OCI-LY3 (cell line): ENCODE results near the gene TMEM164.

Experiments
- EZH2phosphoT487 ChIP-seq: fragments of 200-600 bp; shearing (Covaris generic); IDR thresholded peaks from 2 replicates; pipeline ENCODE4 v1.6.1; 2018; ENCODE audit warnings: antibody characterized with exemption, mixed run types, low read depth
- TF ChIP-seq, protein P1 (sequence below): fragments of 200-600, 300-600 bp; sonication (generic); IDR thresholded peaks from 2 replicates; pipeline ENCODE4 v1.5.1; 2014; ENCODE audit warnings: antibody characterized with exemption, low read length, low read depth

DNA sequence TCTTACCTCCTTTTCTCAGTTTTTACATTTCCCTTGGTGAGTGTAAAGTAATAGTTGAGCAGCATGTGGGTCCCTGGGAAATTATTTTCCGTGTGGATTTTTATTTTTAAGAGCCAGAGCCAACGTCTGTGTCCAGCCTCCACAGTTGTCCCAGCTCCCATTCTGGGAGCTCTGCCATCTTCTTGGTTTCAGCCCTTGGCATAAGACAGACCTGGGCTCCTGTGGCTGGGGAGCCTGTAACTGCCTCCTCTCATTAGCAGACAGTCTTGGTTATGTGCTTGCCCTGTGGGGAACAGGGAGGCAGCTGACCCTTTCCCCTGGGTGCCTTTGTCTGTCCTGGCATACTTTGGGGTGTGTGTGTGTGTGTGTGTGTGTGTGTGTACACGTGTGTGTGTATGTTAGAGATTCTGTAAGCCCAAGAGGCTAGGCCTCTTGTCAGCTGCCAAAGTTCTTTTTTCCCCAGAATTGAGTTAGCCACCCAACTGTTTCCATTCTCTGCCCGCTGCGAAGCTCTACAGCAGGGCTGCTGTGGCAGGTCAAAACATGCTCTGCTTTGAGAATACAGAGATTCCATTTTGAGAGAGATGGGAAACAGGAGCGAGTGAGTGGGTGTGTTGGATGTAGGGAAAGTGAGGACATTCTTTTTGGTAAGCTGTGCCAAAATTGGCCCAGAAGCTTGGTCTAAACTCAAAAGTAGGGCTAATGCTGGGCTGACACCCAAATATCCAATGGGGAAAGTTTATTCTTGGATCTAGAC is 140.7 kb downstream of the TMEM164 start:
- TF ChIP-seq, protein P1, sequence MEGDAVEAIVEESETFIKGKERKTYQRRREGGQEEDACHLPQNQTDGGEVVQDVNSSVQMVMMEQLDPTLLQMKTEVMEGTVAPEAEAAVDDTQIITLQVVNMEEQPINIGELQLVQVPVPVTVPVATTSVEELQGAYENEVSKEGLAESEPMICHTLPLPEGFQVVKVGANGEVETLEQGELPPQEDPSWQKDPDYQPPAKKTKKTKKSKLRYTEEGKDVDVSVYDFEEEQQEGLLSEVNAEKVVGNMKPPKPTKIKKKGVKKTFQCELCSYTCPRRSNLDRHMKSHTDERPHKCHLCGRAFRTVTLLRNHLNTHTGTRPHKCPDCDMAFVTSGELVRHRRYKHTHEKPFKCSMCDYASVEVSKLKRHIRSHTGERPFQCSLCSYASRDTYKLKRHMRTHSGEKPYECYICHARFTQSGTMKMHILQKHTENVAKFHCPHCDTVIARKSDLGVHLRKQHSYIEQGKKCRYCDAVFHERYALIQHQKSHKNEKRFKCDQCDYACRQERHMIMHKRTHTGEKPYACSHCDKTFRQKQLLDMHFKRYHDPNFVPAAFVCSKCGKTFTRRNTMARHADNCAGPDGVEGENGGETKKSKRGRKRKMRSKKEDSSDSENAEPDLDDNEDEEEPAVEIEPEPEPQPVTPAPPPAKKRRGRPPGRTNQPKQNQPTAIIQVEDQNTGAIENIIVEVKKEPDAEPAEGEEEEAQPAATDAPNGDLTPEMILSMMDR = no peak
- TF ChIP-seq EZH2phosphoT487 = no peak
